Measurements from ENCODE around the gene GATC. TPM values are rescaled to one million over a fixed set of nuclear protein-coding genes. Genes with fewer than 3 reads are reported as not detected.

Gene GATC, protein sequence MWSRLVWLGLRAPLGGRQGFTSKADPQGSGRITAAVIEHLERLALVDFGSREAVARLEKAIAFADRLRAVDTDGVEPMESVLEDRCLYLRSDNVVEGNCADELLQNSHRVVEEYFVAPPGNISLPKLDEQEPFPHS
- total RNA-seq (2014; rRNA removed; shearing (Covaris generic)) = 29.8 and 31.4 TPM in 2 replicates

- peak within 1 kb of the TSS; percentile 54 for H3K27ac ChIP-seq
- no peaks in the 10 kb centered on the region for H3K27me3 ChIP-seq
- H3K4me3 ChIP-seq = peak within 1 kb of the TSS; percentile 94
- H3K36me3 ChIP-seq = peaks cover 18% of the 10 kb centered on the region
- peak; percentile 78 to 84 for DNase-seq
- H3K4me1 ChIP-seq = peaks cover 4% of the 10 kb centered on the region; the same call in 1 of the 2 replicates
- H3K9me3 ChIP-seq (replicated peaks) = no peaks in the 10 kb centered on the region
These were observed at the start of gene GATC, which contains the start of gene TRIAP1 for GRCh38 chr12:120445911-120446843. TSS of gene GATC (plus strand) at chr12:120446444. CDS start at chr12:120446481, 37 bp downstream. TSS of gene TRIAP1 (minus strand) at chr12:120446384. CDS start at chr12:120446372, 12 bp downstream.

DNA sequence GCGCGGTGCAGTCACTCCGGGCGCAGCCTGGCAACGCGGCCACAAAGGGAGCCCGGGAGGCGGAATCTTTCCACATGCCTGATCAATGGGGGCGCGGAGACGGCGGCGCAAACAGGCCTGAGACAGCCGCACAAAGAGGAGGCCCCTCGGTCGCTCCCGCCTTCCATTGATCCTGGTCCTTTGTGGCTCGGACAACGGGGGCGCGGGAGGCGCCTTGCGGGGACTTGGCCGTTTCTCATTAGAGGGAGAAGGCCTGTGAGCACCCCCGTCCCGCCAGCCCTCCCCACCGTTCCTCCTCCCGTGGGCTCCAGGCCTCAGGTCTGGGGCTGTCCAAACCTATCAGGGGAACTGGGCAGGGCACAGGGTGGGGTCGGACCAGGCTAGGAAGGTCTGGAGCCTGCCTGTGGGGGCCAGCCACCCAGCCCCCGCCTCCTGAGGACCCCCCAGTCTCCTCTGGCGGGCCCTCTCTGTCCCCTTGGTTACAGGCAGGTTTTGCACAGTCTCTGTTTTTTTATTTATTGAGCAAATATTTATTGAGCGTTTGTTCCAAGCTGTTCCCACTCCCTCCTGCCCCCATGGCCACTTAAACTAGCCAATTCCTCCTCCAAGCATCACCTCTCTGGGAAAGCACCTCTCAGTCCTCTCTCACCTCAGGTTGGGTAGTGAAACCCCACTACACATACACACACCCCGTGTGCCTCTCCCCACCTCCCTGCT lies 48.3 kb upstream of the GATC start:
- Histone ChIP-seq H3K27ac (no peak overlapping the region), H3K4me1 (no peaks in the 10 kb centered on the region), H3K36me3 (no peaks in the 10 kb centered on the region), H3K4me3 (no peak overlapping the region), H3K27me3 (peaks cover 6% of the 10 kb centered on the region; the same call in 1 of the 2 replicates), H3K9me3 (replicated peaks) (no peaks in the 10 kb centered on the region)
- DNase-seq = no peak

DNA sequence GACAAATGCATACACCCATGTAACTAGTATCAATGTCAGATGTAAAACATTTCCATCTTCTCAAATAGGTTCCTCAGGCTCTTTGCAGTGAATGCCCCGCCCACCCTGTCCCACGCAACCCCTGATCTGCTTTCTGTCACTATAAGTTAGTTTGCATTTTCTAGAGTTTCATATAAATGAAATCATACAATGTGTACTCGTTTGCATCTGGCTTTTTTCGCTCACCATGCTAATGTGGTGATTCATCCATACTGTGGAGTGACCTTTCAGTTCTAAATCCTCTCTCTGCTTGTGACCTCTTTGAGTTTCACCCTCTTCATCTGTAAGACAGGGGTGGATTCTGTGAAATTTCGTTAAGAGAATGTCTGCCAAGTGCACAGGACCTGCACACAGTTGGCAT lies 46.7 kb upstream of the GATC start:
- no peak for DNase-seq
- no peaks in the 10 kb centered on the region for H3K36me3 ChIP-seq
- H3K4me1 ChIP-seq = no peaks in the 10 kb centered on the region
- H3K27ac ChIP-seq = no peak overlapping the region
- peaks cover 2% of the 10 kb centered on the region; the same call in 1 of the 2 replicates for H3K27me3 ChIP-seq
- H3K9me3 ChIP-seq (replicated peaks) = no peaks in the 10 kb centered on the region
- no peak overlapping the region for H3K4me3 ChIP-seq

DNA sequence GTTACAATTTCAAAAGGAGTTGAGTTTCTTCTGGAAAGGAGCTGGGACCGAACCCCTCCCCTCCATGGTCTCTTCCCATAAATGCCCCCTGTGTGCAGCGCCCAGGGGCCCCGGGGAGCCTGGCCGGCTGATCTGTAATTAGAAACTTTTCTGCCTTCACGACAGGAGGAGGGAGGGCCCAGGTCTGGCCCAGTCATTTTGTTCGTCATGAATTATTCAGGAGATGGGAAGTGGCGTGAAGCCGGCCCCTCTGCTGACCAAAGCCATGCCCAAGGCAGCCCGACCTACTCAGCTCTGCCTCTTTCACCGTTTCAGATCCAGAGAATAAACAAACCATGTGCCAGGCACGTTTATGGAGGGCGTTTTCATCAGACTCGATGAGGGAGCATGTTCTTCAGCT lies 44.0 kb upstream of the GATC start:
- H3K36me3 ChIP-seq = no peaks in the 10 kb centered on the region
- no peaks in the 10 kb centered on the region for H3K9me3 ChIP-seq (replicated peaks)
- no peaks in the 10 kb centered on the region for H3K4me1 ChIP-seq
- DNase-seq = peak; percentile 55 to 80
- H3K27me3 ChIP-seq = no peaks in the 10 kb centered on the region
- no peak overlapping the region for H3K27ac ChIP-seq
- H3K4me3 ChIP-seq = no peak overlapping the region

DNA sequence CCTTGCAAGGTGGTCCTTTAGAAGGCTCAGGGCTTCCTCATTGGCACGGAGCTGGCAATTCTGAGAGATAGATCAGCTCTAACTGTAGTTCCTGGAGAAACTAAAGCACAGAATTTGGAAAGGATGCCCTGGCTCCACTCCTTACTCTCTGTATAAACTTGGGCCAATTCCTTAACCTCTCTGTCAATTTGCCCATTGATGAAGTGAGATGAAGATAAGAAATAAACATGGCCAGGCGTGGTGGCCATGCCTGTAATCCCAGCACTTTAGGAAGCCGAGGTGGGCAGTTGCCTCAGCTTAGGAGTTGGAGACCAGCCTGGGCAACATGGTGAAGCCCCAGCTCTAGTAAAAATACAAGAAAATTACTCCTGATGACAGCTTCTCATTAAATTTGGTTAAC lies 42.4 kb upstream of the GATC start:
- Histone ChIP-seq H3K9me3 (replicated peaks) (no peaks in the 10 kb centered on the region), H3K4me3 (no peak overlapping the region), H3K27me3 (no peaks in the 10 kb centered on the region), H3K36me3 (no peaks in the 10 kb centered on the region), H3K4me1 (no peaks in the 10 kb centered on the region), H3K27ac (no peak overlapping the region)
- no peak for DNase-seq

DNA sequence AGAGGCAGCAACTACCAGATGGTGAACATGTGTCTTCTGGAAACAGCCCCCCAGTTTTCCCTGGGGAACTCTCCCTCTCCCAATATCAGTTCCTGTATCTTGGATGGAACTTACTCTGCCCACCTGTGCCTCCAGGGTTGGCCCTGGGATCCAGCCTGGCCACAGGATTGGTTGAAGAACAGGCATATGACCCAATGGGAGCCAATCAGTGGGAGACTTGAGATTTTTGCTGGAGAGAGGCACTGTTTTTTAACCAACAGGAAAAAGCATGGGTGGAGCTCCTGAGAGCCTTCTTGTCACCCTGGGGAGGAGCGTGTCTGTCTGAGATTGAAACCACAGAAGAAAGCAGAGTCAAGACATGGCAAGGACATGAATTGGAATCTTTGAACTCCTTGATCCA lies 42.0 kb upstream of the GATC start:
- Histone ChIP-seq H3K4me3 (no peak overlapping the region), H3K27ac (no peak overlapping the region), H3K36me3 (no peaks in the 10 kb centered on the region), H3K9me3 (replicated peaks) (no peaks in the 10 kb centered on the region), H3K27me3 (no peaks in the 10 kb centered on the region), H3K4me1 (no peaks in the 10 kb centered on the region)
- DNase-seq = peak; percentile 13 to 40

GRCh38 chr12:120406069-120406468 lies 40.2 kb upstream of the GATC start:
- Histone ChIP-seq H3K4me3 (no peak overlapping the region), H3K27me3 (no peaks in the 10 kb centered on the region), H3K4me1 (no peaks in the 10 kb centered on the region), H3K27ac (no peak overlapping the region), H3K36me3 (no peaks in the 10 kb centered on the region), H3K9me3 (replicated peaks) (no peaks in the 10 kb centered on the region)
- DNase-seq = no peak

- Histone ChIP-seq H3K4me3 (no peak overlapping the region), H3K4me1 (no peaks in the 10 kb centered on the region), H3K9me3 (replicated peaks) (no peaks in the 10 kb centered on the region), H3K36me3 (no peaks in the 10 kb centered on the region), H3K27ac (no peak overlapping the region), H3K27me3 (no peaks in the 10 kb centered on the region)
- no peak for DNase-seq
These were observed 39.7 kb upstream of the GATC start for GRCh38 chr12:120406553-120406952.

GRCh38 chr12:120408771-120409170 lies 37.5 kb upstream of the GATC start:
- H3K4me1 ChIP-seq = no peaks in the 10 kb centered on the region
- H3K36me3 ChIP-seq = no peaks in the 10 kb centered on the region
- H3K27ac ChIP-seq = no peak overlapping the region
- H3K9me3 ChIP-seq (replicated peaks) = no peaks in the 10 kb centered on the region
- no peak for DNase-seq
- H3K27me3 ChIP-seq = no peaks in the 10 kb centered on the region; the same call in 1 of the 2 replicates
- no peak overlapping the region for H3K4me3 ChIP-seq

- Histone ChIP-seq H3K9me3 (replicated peaks) (no peaks in the 10 kb centered on the region), H3K36me3 (no peaks in the 10 kb centered on the region), H3K27ac (no peak overlapping the region), H3K27me3 (no peaks in the 10 kb centered on the region; the same call in 1 of the 2 replicates), H3K4me1 (no peaks in the 10 kb centered on the region), H3K4me3 (no peak overlapping the region)
- DNase-seq = no peak
These were observed 33.8 kb upstream of the GATC start for GRCh38 chr12:120412421-120412820.

DNA sequence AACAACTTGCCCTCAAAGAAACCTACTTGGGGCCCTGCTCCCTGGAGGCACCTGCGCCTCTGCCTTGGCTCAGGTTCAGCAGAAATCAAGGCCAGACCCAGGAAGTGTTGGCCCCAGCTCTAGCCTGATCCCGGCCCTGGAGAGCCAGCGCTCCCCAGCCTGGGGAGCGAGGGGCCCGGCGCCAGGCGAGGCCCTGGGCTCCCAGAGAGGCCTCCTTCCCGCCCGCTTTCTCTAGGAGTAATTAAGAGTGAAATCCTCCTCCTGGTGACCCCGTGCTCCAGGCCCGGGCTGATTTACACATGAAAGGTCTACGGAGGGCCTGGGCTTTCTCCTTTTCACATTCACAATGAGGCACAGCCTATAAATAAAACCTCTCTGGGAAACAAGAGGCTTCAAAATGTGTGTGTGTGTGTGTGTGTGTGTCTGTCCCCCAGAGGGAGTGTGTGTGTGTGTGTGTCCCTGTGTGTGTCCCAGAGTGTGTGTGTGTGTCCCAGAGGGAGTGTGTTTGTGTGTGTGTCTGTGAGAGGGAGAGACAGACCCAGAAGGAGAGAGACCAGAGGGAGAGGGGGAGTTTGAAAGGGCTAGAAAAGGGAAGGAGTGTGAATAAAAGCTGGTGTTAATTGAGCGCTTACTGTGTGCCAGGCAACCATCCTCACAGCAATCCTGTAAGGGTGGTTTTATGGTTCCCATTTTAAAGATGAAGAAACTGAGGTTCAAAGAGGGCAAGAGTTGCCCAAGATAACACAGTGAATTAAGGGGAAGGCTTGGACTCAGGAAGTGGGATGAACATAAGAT lies 32.1 kb upstream of the GATC start:
- Histone ChIP-seq H3K27ac (no peak overlapping the region), H3K9me3 (replicated peaks) (no peaks in the 10 kb centered on the region), H3K36me3 (no peaks in the 10 kb centered on the region), H3K4me1 (no peaks in the 10 kb centered on the region), H3K27me3 (no peaks in the 10 kb centered on the region; the same call in 1 of the 2 replicates), H3K4me3 (no peak overlapping the region)
- DNase-seq = no peak

- no peaks in the 10 kb centered on the region for H3K4me1 ChIP-seq
- H3K9me3 ChIP-seq (replicated peaks) = no peaks in the 10 kb centered on the region
- H3K4me3 ChIP-seq = no peak overlapping the region
- no peak for DNase-seq
- H3K36me3 ChIP-seq = no peaks in the 10 kb centered on the region
- H3K27ac ChIP-seq = no peak overlapping the region
- no peaks in the 10 kb centered on the region; the same call in 1 of the 2 replicates for H3K27me3 ChIP-seq
These were observed 29.6 kb upstream of the GATC start for GRCh38 chr12:120416490-120417216.

GRCh38 chr12:120417917-120418580 lies 28.2 kb upstream of the GATC start:
- H3K27ac ChIP-seq = no peak overlapping the region
- H3K4me1 ChIP-seq = no peaks in the 10 kb centered on the region
- H3K36me3 ChIP-seq = no peaks in the 10 kb centered on the region
- H3K4me3 ChIP-seq = no peak overlapping the region
- no peaks in the 10 kb centered on the region for H3K27me3 ChIP-seq
- no peak for DNase-seq
- H3K9me3 ChIP-seq (replicated peaks) = no peaks in the 10 kb centered on the region

Data from SJCRH30 (cell line).